HCT116 (cell line): ENCODE data around the gene IFT74. TPM values are rescaled to one million over a fixed set of nuclear protein-coding genes. Genes with fewer than 3 reads are reported as not detected.

Experiments
- ATAC-seq: fragments of 200-7000 bp; cut with Tn5 transposase; 2 replicates; pipeline ENCODE4 v1.9.1; 2020; ENCODE audit warnings: mild to moderate bottlenecking, moderate library complexity
- BruUV-seq: library from RNA; stranded (reverse); fragments of 400-500 nt; replicated peaks from 2 replicates; lab custom pipeline; 2021; lab: Mats Ljungman, UMichigan
- CTCF ChIA-PET: fragments of 300-600 bp; sonication (Branson Sonifier 250); formaldehyde crosslinking; loops from one replicate; lab custom pipeline; 2021; ENCODE audit warnings: antibody characterized with exemption; lab: Charles Lee
- POLR2A ChIA-PET: fragments of 300-600, 350-600 bp; sonication (Branson Sonifier 250); formaldehyde crosslinking; loops from one replicate; lab custom pipeline; 2021; ENCODE audit warnings: antibody characterized with exemption; lab: Charles Lee
- RAD21 ChIA-PET, 2 experiments: fragments of 300-600 bp; sonication (Branson Sonifier 250); formaldehyde crosslinking; loops; one replicate each; lab custom pipeline; 2023; ENCODE audit warnings: low total read pairs in 2 of 2; ENCODE audit not compliant: uncharacterized antibody in 2 of 2, unreplicated experiment in 2 of 2, low non-redundant PET in 1 of 2; lab: Charles Lee
- DNase-seq: peaks from one replicate; pipeline ENCODE4 v3.0.0-alpha.2; 2010; ENCODE audit warnings: low read depth, low spot score
- H2AFZ ChIP-seq: fragments of 200-600 bp; shearing (Covaris generic), sonication (generic); 2 replicates; pipeline ENCODE4 v1.6.1; 2017; ENCODE audit warnings: low read depth, mixed run types, mixed read lengths, antibody characterized with exemption, low read length; ENCODE audit not compliant: poor library complexity, severe bottlenecking
- H3K27ac ChIP-seq: 2 replicates; pipeline ENCODE4 v1.5.1; 2012; ENCODE audit warnings: low read depth, low read length
- H3K27me3 ChIP-seq: fragments of 200-600 bp; sonication (generic); 2 replicates; pipeline ENCODE4 v1.6.1; 2016; ENCODE audit warnings: mixed run types, low read length, mixed read lengths; ENCODE audit not compliant: insufficient read depth
- H3K36me3 ChIP-seq, 2 experiments: fragments of 200-500 bp in 1 of 2; fragments of 200-600 bp in 1 of 2; sonication (Bioruptor generic) in 1 of 2; sonication (generic) in 1 of 2; 2 replicates each; pipeline versions ENCODE4 v1.5.1 to v1.6.1; 2014 to 2016; ENCODE audit warnings: low read length in 2 of 2, inconsistent platforms in 1 of 2, mixed read lengths in 1 of 2, mixed run types in 1 of 2; ENCODE audit not compliant: insufficient read depth in 2 of 2, control insufficient read depth in 1 of 2
- H3K4me1 ChIP-seq, 2 experiments: fragments of 200-600 bp in 1 of 2; sonication (generic) in 1 of 2; 2 replicates each; pipeline versions ENCODE4 v1.5.1 to v1.6.1; 2012 to 2017; ENCODE audit warnings: low read length in 2 of 2, inconsistent platforms in 1 of 2, mild to moderate bottlenecking in 1 of 2, mixed read lengths in 1 of 2, mixed run types in 1 of 2, moderate library complexity in 1 of 2; ENCODE audit not compliant: insufficient read depth in 2 of 2, control insufficient read depth in 1 of 2
- H3K4me2 ChIP-seq: fragments of 200-600 bp; sonication (generic); 2 replicates; pipeline ENCODE4 v1.6.1; 2017; ENCODE audit warnings: mixed run types, low read length, mixed read lengths
- H3K4me3 ChIP-seq, 2 experiments: fragments of 200-600 bp in 1 of 2; sonication (generic) in 1 of 2; replicated peaks in 1 of 2; 2 replicates each; pipeline ENCODE4 v1.5.1; 2011 to 2016; ENCODE audit warnings: low read length in 2 of 2, control low read depth in 1 of 2, low read depth in 1 of 2, mild to moderate bottlenecking in 1 of 2, mixed read lengths in 1 of 2, mixed run types in 1 of 2
- H3K79me2 ChIP-seq: fragments of 200-600 bp; sonication (generic); 2 replicates; pipeline ENCODE4 v1.6.1; 2017; ENCODE audit warnings: mild to moderate bottlenecking, mixed run types, low read length, moderate library complexity, mixed read lengths; ENCODE audit not compliant: insufficient read depth
- H3K9ac ChIP-seq: fragments of 200-600 bp; sonication (generic); 2 replicates; pipeline ENCODE4 v1.6.1; 2016; ENCODE audit warnings: low read length, mixed read lengths
- H3K9me2 ChIP-seq: fragments of 200-600 bp; sonication (generic), shearing (Covaris generic); 2 replicates; pipeline ENCODE4 v1.6.1; 2017; ENCODE audit warnings: mixed run types, mild to moderate bottlenecking, moderate library complexity; ENCODE audit not compliant: insufficient read depth
- H3K9me3 ChIP-seq, 2 experiments: fragments of 200-500 bp in 1 of 2; fragments of 200-600 bp in 1 of 2; sonication (Bioruptor generic) in 1 of 2; sonication (generic) in 1 of 2; 2 replicates each; pipeline ENCODE4 v1.6.1; 2014 to 2017; ENCODE audit warnings: low read length in 2 of 2, mixed read lengths in 2 of 2, inconsistent platforms in 1 of 2, low read depth in 1 of 2, mild to moderate bottlenecking in 1 of 2, mixed run types in 1 of 2, moderate library complexity in 1 of 2; ENCODE audit not compliant: control insufficient read depth in 1 of 2, insufficient read depth in 1 of 2
- H4K20me1 ChIP-seq: fragments of 200-600 bp; sonication (generic), shearing (Covaris generic); 2 replicates; pipeline ENCODE4 v1.6.1; 2017; ENCODE audit warnings: mixed run types, mild to moderate bottlenecking, moderate library complexity; ENCODE audit not compliant: insufficient read depth
- POLR2A ChIP-seq: IDR thresholded peaks from 2 replicates; pipeline ENCODE4 v1.7.0; 2011; ENCODE audit warnings: borderline replicate concordance; ENCODE audit not compliant: insufficient read depth, insufficient read length; ENCODE audit errors: extremely low read depth
- TCF7L2 ChIP-seq: IDR thresholded peaks from 2 replicates; pipeline ENCODE4 v1.7.0; 2011; ENCODE audit warnings: borderline replicate concordance, inconsistent platforms; ENCODE audit not compliant: insufficient read depth, insufficient read length; ENCODE audit errors: extremely low read depth
- intact Hi-C: fragments of 100-400 bp; cut with micrococcal nuclease; formaldehyde crosslinking; loops from 2 replicates; pipeline ENCODE4 v1.10.0; 2022
- total RNA-seq: library from RNA; stranded (reverse); gene quantifications from one replicate; pipeline ENCODE4 v1.2.1, GENCODE V29; 2021; ENCODE audit not compliant: unreplicated experiment
- TF ChIP-seq, protein P1 (sequence below): IDR thresholded peaks from 2 replicates; pipeline ENCODE4 v1.6.1; 2012; ENCODE audit warnings: low read depth

The IFT74 gene
- total RNA-seq, 1 experiment from 2014 or later = 18.2 TPM

- no peak for DNase-seq
- POLR2A ChIA-PET = no interaction called here
Measured at GRCh38 chr9:27086818-27087680, 130.8 kb downstream of the IFT74 start.

More at GRCh38 chr9:27086818-27087680, 130.8 kb downstream of the IFT74 start:
- Histone ChIP-seq H3K4me3 (no peak overlapping the region), H3K4me2 (no peak overlapping the region), H3K36me3 (no peaks in the 10 kb centered on the region), H3K27me3 (no peaks in the 10 kb centered on the region), H3K27ac (no peak overlapping the region), H3K79me2 (no peaks in the 10 kb centered on the region), H4K20me1 (no peaks in the 10 kb centered on the region), H3K4me1 (no peaks in the 10 kb centered on the region), H3K9me3 (no peaks in the 10 kb centered on the region), H2AFZ (no peak overlapping the region), H3K9ac (no peak overlapping the region), H3K9me2 (no peaks in the 10 kb centered on the region)
- no TSS peak for BruUV-seq
- ATAC-seq = no peak
- TF ChIP-seq POLR2A (no peak), TCF7L2 (no peak)
- TF ChIP-seq, protein P1, sequence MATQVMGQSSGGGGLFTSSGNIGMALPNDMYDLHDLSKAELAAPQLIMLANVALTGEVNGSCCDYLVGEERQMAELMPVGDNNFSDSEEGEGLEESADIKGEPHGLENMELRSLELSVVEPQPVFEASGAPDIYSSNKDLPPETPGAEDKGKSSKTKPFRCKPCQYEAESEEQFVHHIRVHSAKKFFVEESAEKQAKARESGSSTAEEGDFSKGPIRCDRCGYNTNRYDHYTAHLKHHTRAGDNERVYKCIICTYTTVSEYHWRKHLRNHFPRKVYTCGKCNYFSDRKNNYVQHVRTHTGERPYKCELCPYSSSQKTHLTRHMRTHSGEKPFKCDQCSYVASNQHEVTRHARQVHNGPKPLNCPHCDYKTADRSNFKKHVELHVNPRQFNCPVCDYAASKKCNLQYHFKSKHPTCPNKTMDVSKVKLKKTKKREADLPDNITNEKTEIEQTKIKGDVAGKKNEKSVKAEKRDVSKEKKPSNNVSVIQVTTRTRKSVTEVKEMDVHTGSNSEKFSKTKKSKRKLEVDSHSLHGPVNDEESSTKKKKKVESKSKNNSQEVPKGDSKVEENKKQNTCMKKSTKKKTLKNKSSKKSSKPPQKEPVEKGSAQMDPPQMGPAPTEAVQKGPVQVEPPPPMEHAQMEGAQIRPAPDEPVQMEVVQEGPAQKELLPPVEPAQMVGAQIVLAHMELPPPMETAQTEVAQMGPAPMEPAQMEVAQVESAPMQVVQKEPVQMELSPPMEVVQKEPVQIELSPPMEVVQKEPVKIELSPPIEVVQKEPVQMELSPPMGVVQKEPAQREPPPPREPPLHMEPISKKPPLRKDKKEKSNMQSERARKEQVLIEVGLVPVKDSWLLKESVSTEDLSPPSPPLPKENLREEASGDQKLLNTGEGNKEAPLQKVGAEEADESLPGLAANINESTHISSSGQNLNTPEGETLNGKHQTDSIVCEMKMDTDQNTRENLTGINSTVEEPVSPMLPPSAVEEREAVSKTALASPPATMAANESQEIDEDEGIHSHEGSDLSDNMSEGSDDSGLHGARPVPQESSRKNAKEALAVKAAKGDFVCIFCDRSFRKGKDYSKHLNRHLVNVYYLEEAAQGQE = no peak
- intact Hi-C loops = no loop called here
- CTCF ChIA-PET = no interaction called here
- RAD21 ChIA-PET = no interaction called here
